Breast epithelium (tissue), 3 donors: ENCODE results near the gene SYNJ1.

Experiments
- CTCF ChIP-seq, 3 donors: fragments of 450-650 bp; IDR thresholded peaks; one replicate each; pipeline ENCODE4 v1.5.1; 2016 to 2017; ENCODE audit warnings: antibody characterized with exemption in 3 of 3, mild to moderate bottlenecking in 3 of 3, moderate library complexity in 3 of 3
- POLR2A ChIP-seq: fragments of 450-650 bp; IDR thresholded peaks from one replicate; pipeline ENCODE4 v1.6.1; 2016; ENCODE audit warnings: antibody characterized with exemption, mild to moderate bottlenecking, moderate library complexity
- POLR2AphosphoS5 ChIP-seq, 3 donors: sonication (generic); formaldehyde crosslinking; IDR thresholded peaks; one replicate each; pipeline ENCODE4 v1.6.1; 2017; ENCODE audit warnings: antibody characterized with exemption in 3 of 3

DNA sequence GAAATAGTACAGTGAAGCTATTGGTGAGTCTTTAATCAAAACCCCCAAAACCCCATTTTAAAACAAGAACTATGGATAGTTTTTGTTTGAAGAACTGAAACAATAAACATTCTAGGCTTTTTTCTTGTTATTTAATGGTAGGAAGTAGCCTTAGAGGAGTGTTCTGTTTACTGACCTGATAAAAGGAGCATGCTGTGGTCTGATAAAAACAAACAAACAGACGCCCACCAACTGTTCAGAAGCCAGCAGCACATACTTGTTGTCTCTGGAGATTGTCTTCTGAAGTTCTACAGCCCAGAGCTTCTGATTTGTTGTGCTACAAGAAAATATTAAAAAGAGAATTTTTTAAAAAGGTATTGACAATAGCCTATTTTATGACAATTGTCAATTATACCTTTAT lies 61.6 kb downstream of the SYNJ1 start:
- TF ChIP-seq CTCF (IDR thresholded peaks at IDR 0.05) (no peak), POLR2A (no peak), POLR2AphosphoS5 (IDR thresholded peaks at IDR 0.05) (no peak)
